ENCODE measurements around the gene SLC34A3.
A peak's percentile ranks its signal among the peaks of the same experiment; 100 is the strongest.

SLC34A3 gene

GRCh38 chr9:137218754-137219271 lies 11.9 kb upstream of the SLC34A3 start:
- peak; percentile 89 for DNase-seq

- DNase-seq: no peak
These were observed 10.9 kb upstream of the SLC34A3 start for GRCh38 chr9:137219757-137220316.

DNA sequence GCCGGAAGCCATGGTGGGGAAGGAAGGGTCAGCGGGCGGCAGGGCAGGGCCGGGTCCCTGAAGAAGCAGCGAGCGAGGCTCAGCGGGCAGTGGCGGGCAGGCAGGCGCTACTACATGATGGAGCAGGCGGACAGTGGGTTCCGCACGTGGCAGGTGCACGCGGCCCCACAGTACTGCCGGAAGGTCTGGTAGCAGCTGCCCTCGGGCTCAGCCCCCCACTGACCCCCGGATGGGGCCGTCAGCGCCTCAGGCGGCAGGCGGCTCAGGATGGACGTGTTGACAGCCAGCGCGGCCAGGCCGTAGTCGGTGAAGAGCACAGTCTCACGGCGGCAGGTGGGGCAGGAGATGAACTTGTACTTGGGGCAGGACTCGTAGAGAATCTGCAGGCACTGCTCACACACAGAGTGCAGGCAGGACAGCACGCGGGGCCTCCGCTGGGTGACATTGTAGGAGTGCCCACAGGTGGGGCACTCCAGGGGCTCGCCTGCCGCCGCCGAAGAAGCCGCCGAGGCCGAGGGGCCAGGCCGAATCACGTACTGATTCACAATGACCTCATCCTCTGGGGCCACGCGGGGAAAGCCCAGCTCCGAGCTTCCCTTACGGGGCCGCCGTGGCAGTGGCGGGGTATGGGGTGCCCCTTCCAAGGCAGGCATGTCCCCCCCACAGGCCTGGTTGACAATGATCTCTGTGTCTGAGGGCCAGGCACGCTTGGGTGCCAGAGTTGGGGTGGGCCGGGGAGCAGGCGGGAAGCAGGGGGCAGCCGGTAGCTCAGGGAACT lies 10.2 kb upstream of the SLC34A3 start:
- DNase-seq: no peak

DNA sequence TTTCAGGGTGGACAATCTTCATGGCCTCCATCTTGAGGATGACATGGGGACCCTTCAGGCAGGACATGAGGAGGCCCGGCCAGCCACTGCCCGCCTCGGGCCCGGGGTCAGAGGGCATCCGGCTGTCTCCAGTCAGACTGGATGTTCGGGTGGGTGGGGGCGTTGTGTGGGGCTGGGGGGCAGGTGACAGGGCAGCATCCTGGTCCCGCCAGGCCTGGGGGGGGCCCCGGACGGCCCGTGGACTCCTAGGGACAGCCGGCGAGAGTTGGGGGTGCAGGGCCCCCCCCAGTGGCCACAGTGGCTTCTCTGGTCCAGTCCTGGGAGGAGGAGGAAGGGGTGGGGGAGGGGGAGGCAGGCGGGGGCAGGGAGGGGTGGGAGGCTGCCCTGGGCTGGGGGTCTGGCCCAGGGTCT lies 9.6 kb upstream of the SLC34A3 start:
- no peak for DNase-seq

GRCh38 chr9:137221506-137222111 lies 9.1 kb upstream of the SLC34A3 start:
- no peak for DNase-seq

GRCh38 chr9:137222190-137223077 lies 8.3 kb upstream of the SLC34A3 start, which contains the start of gene RNF208:
TSS of gene RNF208 (minus strand) at chr9:137222240. CDS start at chr9:137221212, 1,028 bp downstream.
- DNase-seq: no peak

- DNase-seq: peak; percentile 99
These were observed 7.4 kb upstream of the SLC34A3 start for GRCh38 chr9:137223078-137223970.

GRCh38 chr9:137224830-137225694 lies 5.6 kb upstream of the SLC34A3 start, which contains the start of gene CYSRT1:
TSS of gene CYSRT1 (plus strand) at chr9:137225174. CDS start at chr9:137225622, 448 bp downstream.
- DNase-seq: peak; percentile 31

DNA sequence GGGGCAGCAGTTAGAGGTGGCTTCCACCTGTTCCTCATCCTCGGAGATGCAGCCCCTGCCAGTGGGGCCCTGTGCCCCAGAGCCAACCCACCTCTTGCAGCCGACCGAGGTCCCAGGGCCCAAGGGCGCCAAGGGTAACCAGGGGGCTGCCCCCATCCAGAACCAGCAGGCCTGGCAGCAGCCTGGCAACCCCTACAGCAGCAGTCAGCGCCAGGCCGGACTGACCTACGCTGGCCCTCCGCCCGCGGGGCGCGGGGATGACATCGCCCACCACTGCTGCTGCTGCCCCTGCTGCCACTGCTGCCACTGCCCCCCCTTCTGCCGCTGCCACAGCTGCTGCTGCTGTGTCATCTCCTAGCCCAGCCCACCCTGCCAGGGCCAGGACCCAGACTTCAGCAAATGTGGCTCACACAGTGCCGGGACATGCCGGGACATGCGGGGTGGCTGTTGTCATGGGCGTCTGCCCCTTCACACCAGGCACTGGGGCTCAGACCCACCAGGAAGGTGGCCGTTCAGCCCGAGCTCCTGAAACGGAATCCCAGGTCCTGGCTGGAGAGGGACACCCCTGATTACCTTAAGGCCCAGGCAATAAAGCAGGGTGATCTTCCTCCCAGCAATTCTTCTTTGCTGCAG lies 4.9 kb upstream of the SLC34A3 start:
- DNase-seq: no peak

GRCh38 chr9:137226338-137227053 lies 4.2 kb upstream of the SLC34A3 start:
- no peak for DNase-seq

- peak; percentile 93 for DNase-seq
These were observed 3.4 kb upstream of the SLC34A3 start, which contains the start of gene RNF224 for GRCh38 chr9:137227054-137227852. TSS of gene RNF224 (plus strand) at chr9:137227502. CDS start at chr9:137228336, 834 bp downstream.

- DNase-seq: peak; percentile 35
These were observed 2.7 kb upstream of the SLC34A3 start for GRCh38 chr9:137227853-137228505.

GRCh38 chr9:137228506-137228967 lies 2.2 kb upstream of the SLC34A3 start:
- no peak for DNase-seq

GRCh38 chr9:137228968-137229896 lies 1.5 kb upstream of the SLC34A3 start:
- DNase-seq: no peak

GRCh38 chr9:137229903-137230704 lies 597 bp upstream of the SLC34A3 start:
- DNase-seq: no peak
